Heart left ventricle (tissue), 13 donors: Measurements from ENCODE around the gene EDA.

ENCODE experiments used
- POLR2A ChIP-seq, 2 donors: fragments of 450-650 bp; IDR thresholded peaks; one replicate each; pipeline ENCODE4 v1.6.1; 2017; ENCODE audit warnings: antibody characterized with exemption in 2 of 2, mild to moderate bottlenecking in 2 of 2, moderate library complexity in 2 of 2
- TF ChIP-seq, protein P1 (sequence below), 12 donors: fragments of 200-600 bp; sonication (generic) in 4 of 12; IDR thresholded peaks; one replicate each; pipeline versions ENCODE4 v1.5.0 to v1.8.0; 2018 to 2022; ENCODE audit warnings: antibody characterized with exemption in 12 of 12, mild to moderate bottlenecking in 5 of 12
- donor health status: ischemic (EF 13 %, LVEDD 7.1; RV severe dilation, severe dysfunction).
- donor health status: DM: no; HTN: yes; CAD: no.
- donor health status: DM: no; HTN: no; CAD: no.
- donor health status: ischemic (EF 25% LVEDD 6.9; RV normal size, moderate dysfunction).
- donor health status: ischemic (EF 25% LVEDD 5.7; RV mildly dilated, moderate dysfunction).
- donor health status: ischemic (EF 35%, LVEDD 5.7; RV mildly dilated, moderate dysfunction).
- donor health status: nonischemic (EF 11% LVEDD 7.7; RV severe dilation, severe dysfunction).
- donor health status: DM: yes; HTN: yes; CAD: no.
- donor health status: PGD.
- donor health status: ischemic (EF 29% LVEDD 5.4; RV normal size, mild dysfunction).
- donor health status: nonischemic (EF 23%, LVEDD 6.1; RV moderate dilation, normal function).

DNA sequence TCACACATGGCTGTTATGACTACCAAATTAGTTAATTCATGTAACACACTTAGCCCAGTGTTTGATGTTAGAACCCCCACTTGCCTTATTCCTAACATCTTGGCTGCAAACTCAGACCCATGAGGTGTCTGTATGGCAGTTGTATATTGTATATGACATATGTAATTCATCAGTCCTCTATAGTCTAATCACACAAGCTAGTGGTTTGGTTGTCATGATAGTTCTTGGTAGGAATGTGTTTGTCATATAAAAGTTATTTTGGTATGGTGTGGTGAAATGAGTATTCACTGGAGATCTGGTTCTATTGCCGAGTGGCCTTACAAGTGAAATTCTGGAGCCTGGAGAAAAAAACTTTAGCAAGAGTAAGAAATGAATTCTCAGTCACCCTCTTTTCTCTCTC, 284.6 kb downstream of the EDA start:
- TF ChIP-seq, protein P1, sequence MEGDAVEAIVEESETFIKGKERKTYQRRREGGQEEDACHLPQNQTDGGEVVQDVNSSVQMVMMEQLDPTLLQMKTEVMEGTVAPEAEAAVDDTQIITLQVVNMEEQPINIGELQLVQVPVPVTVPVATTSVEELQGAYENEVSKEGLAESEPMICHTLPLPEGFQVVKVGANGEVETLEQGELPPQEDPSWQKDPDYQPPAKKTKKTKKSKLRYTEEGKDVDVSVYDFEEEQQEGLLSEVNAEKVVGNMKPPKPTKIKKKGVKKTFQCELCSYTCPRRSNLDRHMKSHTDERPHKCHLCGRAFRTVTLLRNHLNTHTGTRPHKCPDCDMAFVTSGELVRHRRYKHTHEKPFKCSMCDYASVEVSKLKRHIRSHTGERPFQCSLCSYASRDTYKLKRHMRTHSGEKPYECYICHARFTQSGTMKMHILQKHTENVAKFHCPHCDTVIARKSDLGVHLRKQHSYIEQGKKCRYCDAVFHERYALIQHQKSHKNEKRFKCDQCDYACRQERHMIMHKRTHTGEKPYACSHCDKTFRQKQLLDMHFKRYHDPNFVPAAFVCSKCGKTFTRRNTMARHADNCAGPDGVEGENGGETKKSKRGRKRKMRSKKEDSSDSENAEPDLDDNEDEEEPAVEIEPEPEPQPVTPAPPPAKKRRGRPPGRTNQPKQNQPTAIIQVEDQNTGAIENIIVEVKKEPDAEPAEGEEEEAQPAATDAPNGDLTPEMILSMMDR (IDR thresholded peaks at IDR 0.05), result no peak
- no peak for TF ChIP-seq POLR2A (IDR thresholded peaks at IDR 0.05)
